Astrocyte of the spinal cord (primary cell): Measurements from ENCODE around the gene BCL2.

Source experiments
- DNase-seq: peaks from one replicate; pipeline ENCODE4 v3.0.0; 2011; ENCODE audit warnings: low read depth, low spot score
- H3K4me3 ChIP-seq: 2 replicates; pipeline ENCODE4 v1.5.1; 2011; ENCODE audit warnings: low read depth, mild to moderate bottlenecking, low read length, moderate library complexity
- in situ Hi-C: cut with HindIII; loops from 2 replicates; pipeline ENCODE4 v1.10.0; 2017; ENCODE audit warnings: low sequenced_read_pairs
- TF ChIP-seq, protein P1 (sequence below): IDR thresholded peaks from 2 replicates; pipeline ENCODE4 v1.5.1; 2012; ENCODE audit warnings: low read depth, mild to moderate bottlenecking, low read length, inconsistent platforms

Gene BCL2

DNA sequence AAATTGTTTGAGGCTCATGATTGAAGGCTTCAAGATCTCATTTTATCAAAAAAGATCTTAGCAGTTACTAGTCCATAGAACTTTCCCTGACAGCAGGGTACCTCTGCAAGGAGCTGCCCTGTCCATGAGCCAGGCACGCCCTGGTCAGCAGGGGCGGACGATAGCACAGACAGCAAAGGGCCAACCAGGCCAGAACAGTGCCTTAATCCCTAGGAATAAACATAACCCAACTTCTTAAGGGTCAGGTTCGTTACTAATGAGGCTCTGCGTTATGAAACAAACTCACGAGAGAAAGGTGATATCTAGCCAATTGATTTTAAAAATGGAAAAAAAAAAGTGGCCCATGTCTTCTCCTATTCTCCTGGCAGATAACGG, 59.2 kb downstream of the BCL2 start:
- H3K4me3 ChIP-seq: no peak overlapping the region
- TF ChIP-seq, protein P1, sequence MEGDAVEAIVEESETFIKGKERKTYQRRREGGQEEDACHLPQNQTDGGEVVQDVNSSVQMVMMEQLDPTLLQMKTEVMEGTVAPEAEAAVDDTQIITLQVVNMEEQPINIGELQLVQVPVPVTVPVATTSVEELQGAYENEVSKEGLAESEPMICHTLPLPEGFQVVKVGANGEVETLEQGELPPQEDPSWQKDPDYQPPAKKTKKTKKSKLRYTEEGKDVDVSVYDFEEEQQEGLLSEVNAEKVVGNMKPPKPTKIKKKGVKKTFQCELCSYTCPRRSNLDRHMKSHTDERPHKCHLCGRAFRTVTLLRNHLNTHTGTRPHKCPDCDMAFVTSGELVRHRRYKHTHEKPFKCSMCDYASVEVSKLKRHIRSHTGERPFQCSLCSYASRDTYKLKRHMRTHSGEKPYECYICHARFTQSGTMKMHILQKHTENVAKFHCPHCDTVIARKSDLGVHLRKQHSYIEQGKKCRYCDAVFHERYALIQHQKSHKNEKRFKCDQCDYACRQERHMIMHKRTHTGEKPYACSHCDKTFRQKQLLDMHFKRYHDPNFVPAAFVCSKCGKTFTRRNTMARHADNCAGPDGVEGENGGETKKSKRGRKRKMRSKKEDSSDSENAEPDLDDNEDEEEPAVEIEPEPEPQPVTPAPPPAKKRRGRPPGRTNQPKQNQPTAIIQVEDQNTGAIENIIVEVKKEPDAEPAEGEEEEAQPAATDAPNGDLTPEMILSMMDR: no peak
- in situ Hi-C loops: no loop called here
- no peak for DNase-seq

DNA sequence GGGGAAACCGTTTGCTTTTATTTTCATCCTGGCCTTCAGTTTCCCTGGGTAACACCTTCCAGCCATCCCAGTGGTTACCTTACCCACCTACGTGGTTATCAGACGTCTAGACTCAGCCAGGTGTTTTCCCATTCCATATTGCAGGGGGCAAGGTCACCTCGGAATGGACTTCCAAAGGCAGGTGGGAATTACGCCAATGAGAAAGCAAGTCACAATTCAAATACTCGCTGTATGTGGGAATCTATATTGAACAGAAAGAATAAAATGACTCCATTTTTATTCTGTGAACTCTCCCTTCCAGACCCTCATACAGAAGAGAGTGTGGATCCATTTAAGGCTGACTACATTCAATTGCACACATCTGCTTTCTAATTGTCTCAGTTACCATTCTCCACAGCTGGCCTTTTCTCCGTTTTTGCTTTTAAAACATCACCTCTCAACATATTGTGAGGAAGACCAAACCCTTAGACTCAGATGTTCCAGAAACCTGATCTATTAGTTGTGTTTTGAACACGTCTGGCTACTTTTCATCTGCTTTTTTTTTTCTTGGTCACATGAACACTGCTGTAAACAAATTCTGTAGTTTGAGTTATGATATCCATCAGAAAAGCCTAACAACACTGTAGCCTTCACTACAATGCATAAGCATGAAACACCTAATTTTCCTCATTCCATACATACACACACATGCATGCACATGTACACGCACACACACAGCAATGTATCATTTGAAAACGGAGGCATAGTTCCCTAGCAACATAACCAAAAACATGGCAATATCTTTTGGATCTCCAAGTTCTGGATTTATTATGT, 59.8 kb downstream of the BCL2 start:
- TF ChIP-seq, protein P1: no peak
- H3K4me3 ChIP-seq: no peak overlapping the region
- in situ Hi-C loops: no loop called here
- DNase-seq: no peak

DNA sequence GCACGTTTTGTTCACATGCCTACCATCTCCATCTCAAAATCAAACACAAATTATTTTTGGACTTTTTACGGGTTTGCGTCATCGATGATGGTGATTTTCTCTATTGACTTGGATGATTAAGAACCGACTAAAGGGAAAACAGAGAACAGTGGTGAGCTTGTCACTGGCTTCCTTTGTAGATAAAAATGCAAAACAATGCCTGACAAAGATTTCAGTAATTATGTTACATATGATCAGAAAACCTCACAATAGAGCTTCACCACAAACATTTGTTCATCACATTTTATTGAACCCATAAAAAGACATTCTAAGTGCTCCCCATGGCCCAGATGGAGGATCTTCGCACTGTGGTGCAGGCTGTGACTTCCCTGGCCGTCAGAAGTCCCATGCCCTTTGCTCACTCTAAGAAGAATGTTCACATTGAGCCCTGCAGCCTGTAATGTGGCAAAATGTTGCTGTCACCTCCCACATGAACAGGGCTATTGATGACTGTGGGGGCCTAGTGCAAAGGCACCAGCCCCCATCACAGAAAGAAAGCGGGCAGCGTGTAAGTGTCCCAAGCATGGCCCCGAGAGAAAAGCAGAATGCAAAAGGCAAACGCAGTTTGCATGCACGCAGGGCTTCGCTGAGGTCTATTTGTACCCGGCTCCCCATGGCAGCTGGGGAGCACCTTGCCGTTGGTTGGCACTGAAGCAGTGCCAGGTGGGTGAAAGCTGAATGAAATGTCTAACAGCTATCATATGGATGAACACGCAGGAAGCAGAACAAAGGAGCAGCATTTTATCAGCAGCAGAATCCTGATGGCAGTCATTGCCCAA, 60.6 kb downstream of the BCL2 start:
- in situ Hi-C loops: no loop called here
- no peak overlapping the region for H3K4me3 ChIP-seq
- DNase-seq: no peak
- TF ChIP-seq, protein P1: no peak

DNA sequence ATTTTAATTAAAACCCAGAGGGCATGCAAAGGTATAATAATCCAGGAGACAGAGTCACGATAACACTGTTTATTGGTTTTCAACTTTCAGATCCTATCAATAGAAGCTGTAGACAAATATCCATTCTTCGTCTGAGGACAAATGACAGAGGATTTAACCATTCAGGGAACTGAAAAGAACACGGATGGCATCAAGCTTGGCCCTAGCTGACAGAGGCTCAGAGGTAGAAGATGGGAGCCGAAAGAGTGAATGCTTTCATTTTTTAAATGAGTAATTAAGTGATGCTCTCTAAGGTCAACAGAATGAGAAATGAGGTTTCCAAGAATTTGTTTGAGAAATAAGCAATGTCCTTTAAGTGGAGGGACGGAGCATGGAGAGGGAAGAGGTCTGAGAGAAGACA, 62.1 kb downstream of the BCL2 start:
- in situ Hi-C loops: no loop called here
- H3K4me3 ChIP-seq: no peak overlapping the region
- TF ChIP-seq, protein P1: no peak
- no peak for DNase-seq

DNA sequence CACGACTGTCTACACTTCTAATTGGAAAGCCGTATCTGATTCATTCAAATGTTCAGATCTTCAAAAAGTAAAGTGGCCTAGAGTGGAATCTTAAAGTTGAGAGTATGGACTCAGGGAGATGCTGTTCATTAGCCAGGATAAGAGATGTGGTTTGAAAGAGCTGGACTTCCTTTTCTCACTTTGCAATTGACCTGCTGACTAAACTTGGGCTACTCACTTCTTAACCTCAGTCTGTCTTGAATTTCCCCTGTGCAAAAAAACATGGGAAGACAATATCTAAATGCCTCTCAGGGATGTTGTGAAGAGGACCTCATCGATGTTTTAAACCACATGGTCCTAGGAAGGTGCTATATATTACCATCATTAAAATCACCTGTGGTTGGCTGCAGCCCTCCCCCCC, 64.1 kb downstream of the BCL2 start:
- in situ Hi-C loops: no loop called here
- TF ChIP-seq, protein P1: no peak
- H3K4me3 ChIP-seq: no peak overlapping the region
- DNase-seq: no peak

DNA sequence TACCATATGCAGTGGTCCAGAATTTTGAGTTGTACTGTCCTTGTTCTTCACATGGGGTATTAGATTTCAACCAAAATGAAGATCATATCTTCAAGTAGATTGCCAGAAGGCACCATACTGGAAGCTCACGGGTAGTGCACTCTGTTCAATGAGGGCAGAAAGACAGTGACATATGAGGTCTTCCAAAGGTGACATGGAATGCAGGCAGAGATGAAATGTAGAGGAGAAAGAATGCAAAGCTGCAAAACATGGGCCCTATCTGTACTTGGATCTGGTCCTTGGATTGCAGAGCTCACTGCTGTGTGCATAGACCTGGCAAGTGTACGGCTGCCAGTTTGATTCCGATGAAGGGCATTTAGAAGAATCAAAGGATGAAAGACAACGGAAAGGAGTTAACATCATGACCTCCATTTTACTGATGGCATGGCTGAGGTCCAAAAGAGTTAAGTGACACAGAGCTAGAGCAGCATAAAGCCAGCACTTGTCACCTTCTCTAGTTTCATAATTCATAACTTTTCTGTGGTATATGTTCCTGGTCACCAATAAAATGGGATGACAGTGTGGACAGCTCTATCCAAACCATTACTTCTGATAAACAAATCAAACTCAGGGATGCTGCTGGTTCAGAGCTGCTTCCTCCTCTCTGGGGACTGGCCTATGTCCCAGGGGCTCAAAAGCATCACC, 64.7 kb downstream of the BCL2 start:
- no peak overlapping the region for H3K4me3 ChIP-seq
- no peak for DNase-seq
- TF ChIP-seq, protein P1: no peak
- in situ Hi-C loops: no loop called here
